ENCODE data around the gene DTX3.

- TF ChIP-seq POLR2A (IDR thresholded peaks at IDR 0.05) (no peak), CTCF (IDR thresholded peaks at IDR 0.05) (no peak)
These were observed 17.9 kb downstream of the DTX3 start for GRCh38 chr12:57622293-57623245.
